Measurements from ENCODE around the gene SHOX.

SHOX gene

DNA sequence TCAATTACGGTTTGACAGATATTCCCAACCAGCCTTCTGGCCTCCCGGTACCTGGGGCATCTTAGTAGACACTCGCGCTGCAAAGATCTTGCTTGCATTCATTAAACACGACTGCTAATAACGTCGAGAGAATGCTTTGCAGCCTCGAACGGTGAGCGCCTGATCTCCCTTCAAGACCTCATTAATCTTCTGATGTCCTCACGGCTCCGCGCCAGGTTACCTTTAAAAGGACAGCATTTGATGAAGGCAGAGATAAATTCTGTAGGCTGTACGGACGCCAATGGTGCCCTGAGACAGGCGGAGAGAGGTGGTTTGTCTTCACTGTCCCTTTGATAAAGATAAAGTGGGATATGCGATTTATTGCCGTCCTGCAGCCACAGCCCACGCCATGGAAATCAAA, 64.2 kb downstream of the SHOX start:
- Histone ChIP-seq H3K4me3 (ENCODE audit: low read length) (no peak overlapping the region), H3K9me3 (ENCODE audit: insufficient read depth, low read length) (0 out of 2 replicates have a peak, but pooled peaks cover under 1% of the 10 kb centered on the region), H3K4me1 (ENCODE audit: low read length) (no peaks in the 10 kb centered on the region), H3K79me2 (ENCODE audit: low read length) (no peaks in the 10 kb centered on the region), H3K27me3 (ENCODE audit: low read depth, low read length) (no peaks in the 10 kb centered on the region), H3K9ac (ENCODE audit: low read length) (no peak overlapping the region), H3K27ac (ENCODE audit: low read length) (no peak overlapping the region), H2AFZ (ENCODE audit: low read depth, low read length) (no peak overlapping the region), H3K36me3 (replicated peaks; ENCODE audit: low read depth, low read length) (no peaks in the 10 kb centered on the region), H3K4me2 (ENCODE audit: low read length) (no peak overlapping the region), H4K20me1 (ENCODE audit: insufficient read depth, low read length) (no peaks in the 10 kb centered on the region)
- no peak for TF ChIP-seq CTCF (IDR thresholded peaks at IDR 0.05; ENCODE audit: low read depth, low read length)
- TF ChIP-seq EZH2phosphoT487 (IDR thresholded peaks at IDR 0.05; ENCODE audit: low read depth), result no peak

DNA sequence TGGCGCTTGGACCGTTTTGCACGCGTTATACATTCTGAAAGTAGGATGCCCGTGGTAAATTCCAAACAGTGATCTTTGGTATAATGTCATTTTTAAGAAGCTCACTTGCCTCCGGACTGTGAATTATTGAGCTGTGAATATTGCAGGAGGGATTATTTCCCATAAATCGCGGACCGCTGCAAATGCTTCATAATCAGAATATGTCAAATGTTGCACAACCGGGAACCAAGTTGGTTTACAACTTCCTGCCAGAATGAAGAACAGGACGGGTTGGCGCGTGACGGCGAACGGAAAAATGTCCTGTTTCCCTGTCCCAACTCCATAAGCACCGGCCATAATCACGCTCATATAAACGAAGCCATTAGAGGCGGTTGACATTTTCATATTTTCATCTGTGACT, 67.6 kb downstream of the SHOX start:
- Histone ChIP-seq H3K36me3 (replicated peaks; ENCODE audit: low read depth, low read length) (no peaks in the 10 kb centered on the region), H3K4me1 (ENCODE audit: low read length) (no peaks in the 10 kb centered on the region), H3K9me3 (ENCODE audit: insufficient read depth, low read length) (no peaks in the 10 kb centered on the region), H3K4me3 (ENCODE audit: low read length) (no peak overlapping the region), H3K27me3 (ENCODE audit: low read depth, low read length) (no peaks in the 10 kb centered on the region), H3K79me2 (ENCODE audit: low read length) (no peaks in the 10 kb centered on the region), H2AFZ (ENCODE audit: low read depth, low read length) (no peak overlapping the region), H3K27ac (ENCODE audit: low read length) (no peak overlapping the region), H3K4me2 (ENCODE audit: low read length) (no peak overlapping the region), H4K20me1 (ENCODE audit: insufficient read depth, low read length) (no peaks in the 10 kb centered on the region), H3K9ac (ENCODE audit: low read length) (no peak overlapping the region)
- TF ChIP-seq EZH2phosphoT487 (IDR thresholded peaks at IDR 0.05; ENCODE audit: low read depth) (no peak), CTCF (IDR thresholded peaks at IDR 0.05; ENCODE audit: low read depth, low read length) (no peak)

DNA sequence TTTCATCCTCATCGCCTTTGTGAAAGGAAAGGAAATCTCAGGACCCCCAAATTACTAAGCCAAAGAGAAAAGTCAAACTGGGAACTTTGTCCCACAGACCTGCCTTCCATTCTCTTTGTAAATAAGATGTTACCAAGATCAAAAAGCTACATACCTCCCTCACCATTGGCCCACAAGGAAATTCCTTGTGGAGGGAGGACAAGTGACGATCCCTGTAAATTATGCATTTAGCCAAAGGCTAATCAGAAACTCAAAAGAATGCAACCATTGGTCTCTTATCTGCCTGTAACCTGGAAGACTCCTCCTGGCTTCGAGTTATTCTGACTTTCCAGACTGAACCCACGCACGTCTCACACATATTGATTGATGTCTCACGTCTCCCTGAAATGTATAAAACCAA, 70.3 kb downstream of the SHOX start:
- Histone ChIP-seq H3K4me2 (ENCODE audit: low read length) (no peak overlapping the region), H3K4me3 (ENCODE audit: low read length) (no peak overlapping the region), H4K20me1 (ENCODE audit: insufficient read depth, low read length) (no peaks in the 10 kb centered on the region), H3K9ac (ENCODE audit: low read length) (no peak overlapping the region), H3K9me3 (ENCODE audit: insufficient read depth, low read length) (no peaks in the 10 kb centered on the region), H2AFZ (ENCODE audit: low read depth, low read length) (no peak overlapping the region), H3K27me3 (ENCODE audit: low read depth, low read length) (no peaks in the 10 kb centered on the region), H3K4me1 (ENCODE audit: low read length) (no peaks in the 10 kb centered on the region), H3K36me3 (replicated peaks; ENCODE audit: low read depth, low read length) (no peaks in the 10 kb centered on the region), H3K27ac (ENCODE audit: low read length) (no peak overlapping the region), H3K79me2 (ENCODE audit: low read length) (no peaks in the 10 kb centered on the region)
- TF ChIP-seq CTCF (IDR thresholded peaks at IDR 0.05; ENCODE audit: low read depth, low read length) (no peak), EZH2phosphoT487 (IDR thresholded peaks at IDR 0.05; ENCODE audit: low read depth) (no peak)

- Histone ChIP-seq H3K79me2 (ENCODE audit: low read length) (no peaks in the 10 kb centered on the region), H3K36me3 (replicated peaks; ENCODE audit: low read depth, low read length) (no peaks in the 10 kb centered on the region), H3K27me3 (ENCODE audit: low read depth, low read length) (no peaks in the 10 kb centered on the region), H3K9ac (ENCODE audit: low read length) (no peak overlapping the region), H3K9me3 (ENCODE audit: insufficient read depth, low read length) (no peaks in the 10 kb centered on the region), H3K4me1 (ENCODE audit: low read length) (no peaks in the 10 kb centered on the region), H3K27ac (ENCODE audit: low read length) (no peak overlapping the region), H2AFZ (ENCODE audit: low read depth, low read length) (no peak overlapping the region), H4K20me1 (ENCODE audit: insufficient read depth, low read length) (no peaks in the 10 kb centered on the region), H3K4me3 (ENCODE audit: low read length) (no peak overlapping the region), H3K4me2 (ENCODE audit: low read length) (no peak overlapping the region)
- no peak for TF ChIP-seq EZH2phosphoT487 (IDR thresholded peaks at IDR 0.05; ENCODE audit: low read depth)
- TF ChIP-seq CTCF (IDR thresholded peaks at IDR 0.05; ENCODE audit: low read depth, low read length), result no peak
These were observed 71.1 kb downstream of the SHOX start for GRCh38 chrX:701673-702072.

Data from OCI-LY3 (cell line).